Left cardiac atrium (tissue), 4 donors: ENCODE measurements around the gene TBX3. TPM values are rescaled to one million over a fixed set of nuclear protein-coding genes. Genes with fewer than 3 reads are reported as not detected.

ENCODE experiments used
- ATAC-seq, 2 donors: fragments of 200-7000 bp; cut with Tn5 transposase; one replicate each; pipeline ENCODE4 v1.9.1; 2020; ENCODE audit warnings: mild to moderate bottlenecking in 2 of 2, moderate library complexity in 2 of 2
- DNase-seq: peaks from one replicate; pipeline ENCODE4 v3.0.0-alpha.2; 2020
- intact Hi-C, 2 donors: fragments of 100-400 bp; cut with DNase I; formaldehyde crosslinking; loops; one replicate each; pipeline versions ENCODE4 v1.14.1 to v1.15.1; 2022 to 2023
- total RNA-seq, 2 donors: library from RNA; stranded (reverse); fragmentation: NEBNext Ultra II Directional; extraction: Animal tissue kit (Norgen Biotek cat#: 25700); gene quantifications; one replicate each; pipeline ENCODE4 v1.2.1, GENCODE V29; 2021
- donor health status: DM: no; HTN: yes; CAD: no.
- donor health status: DM: no; HTN: yes; CAD: no; lungs with severe emphysema.
- donor health status: DM: yes; HTN: yes; CAD: no.
- donor health status: Dilated cardiomyopathy.

Gene TBX3
- total RNA-seq, 2 donors from 2014 or later = 7.7 to 14.3 TPM

DNA sequence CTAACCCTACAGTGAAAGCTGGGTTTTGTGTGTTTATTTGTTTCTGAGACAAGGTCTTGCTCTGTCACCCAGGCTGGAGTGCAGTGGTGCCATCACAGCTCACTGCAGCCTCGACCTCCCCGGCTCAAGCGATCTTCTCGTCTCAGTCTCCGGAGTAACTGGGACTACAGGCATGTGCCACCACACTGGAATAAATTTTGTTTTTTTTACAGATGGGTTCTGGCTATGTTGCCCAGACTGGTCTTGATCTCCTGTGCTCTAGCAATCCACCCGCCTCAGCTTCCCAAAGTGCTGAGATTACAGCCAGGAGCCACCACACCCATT, 26.4 kb downstream of the TBX3 start:
- intact Hi-C loops = no loop called here
- no peak for DNase-seq
- ATAC-seq = no peak

DNA sequence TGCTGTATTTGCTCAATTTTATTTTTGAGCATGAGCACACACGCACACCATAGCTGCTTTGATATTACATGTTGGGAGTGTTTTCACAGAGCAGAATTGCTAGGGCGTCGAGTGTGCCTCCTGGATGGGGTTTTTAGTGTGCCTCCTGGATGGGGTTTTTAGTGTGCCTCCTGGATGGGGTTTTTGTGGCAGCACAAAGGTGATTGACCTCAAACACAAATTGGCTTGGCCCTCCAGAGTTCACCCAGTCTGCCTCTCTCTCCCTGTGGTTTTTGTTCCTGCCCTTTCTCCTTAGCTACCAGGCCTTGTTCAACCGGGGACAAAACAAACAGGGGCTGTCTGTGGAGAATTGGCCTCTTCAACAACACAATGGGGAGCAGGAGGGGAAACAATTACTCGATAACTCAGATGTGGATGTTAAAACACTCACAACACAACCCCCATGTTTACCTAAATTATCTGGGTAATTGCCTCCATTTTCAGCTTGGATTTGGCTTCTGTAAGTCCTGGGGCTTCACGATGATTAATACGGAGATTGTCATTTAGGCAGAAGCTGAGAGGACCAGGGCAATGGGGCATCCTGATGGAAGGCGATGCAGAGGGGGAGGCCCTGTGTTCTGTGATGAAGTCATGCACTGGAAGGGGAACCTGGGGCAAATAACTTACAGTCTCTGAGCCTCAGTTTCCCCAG, 26.9 kb downstream of the TBX3 start:
- no peak for ATAC-seq
- intact Hi-C loops = no loop called here

GRCh38 chr12:114655934-114656749, 27.8 kb downstream of the TBX3 start:
- ATAC-seq (peak in 1 of 2 donors; percentile 36), DNase-seq (no peak)
- intact Hi-C loops = no loop called here

More for the DNA sequence above, 26.9 kb downstream of the TBX3 start:
- no peak for DNase-seq

DNA sequence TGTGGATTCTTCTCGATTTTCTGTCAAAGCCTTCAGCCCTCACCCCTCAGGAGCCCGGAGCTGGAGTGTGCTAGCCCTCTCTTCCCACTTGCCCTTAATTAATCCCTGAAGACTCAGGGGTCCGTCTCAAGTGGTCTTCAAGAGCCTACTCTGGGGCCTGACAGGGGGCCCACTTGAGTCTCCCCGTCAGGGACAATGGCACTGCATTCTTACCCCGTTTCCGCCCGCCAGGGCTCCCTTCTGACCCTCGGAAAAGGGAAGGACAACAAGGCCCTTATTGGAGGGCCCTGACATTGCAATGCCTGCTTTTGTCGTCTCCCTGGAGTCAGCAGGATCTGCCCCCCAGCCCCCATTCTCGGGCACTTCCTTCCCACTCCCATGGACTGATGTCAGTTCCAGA, 34.4 kb downstream of the TBX3 start:
- DNase-seq (no peak), ATAC-seq (no peak)
- intact Hi-C loops = no loop called here

GRCh38 chr12:114648711-114649110, 35.3 kb downstream of the TBX3 start:
- DNase-seq = no peak
- no peak for ATAC-seq
- intact Hi-C loops = no loop called here

- no peak for DNase-seq
- intact Hi-C loops = loop anchor here (5.0 to 10.0 kb wide), 2 partner anchors 654 to 657 kb away; no protein-coding TSS in a partner anchor
- ATAC-seq = no peak
Observed at GRCh38 chr12:114638790-114639435, 45.1 kb downstream of the TBX3 start.

GRCh38 chr12:114636723-114637480, 47.1 kb downstream of the TBX3 start:
- DNase-seq = no peak
- intact Hi-C loops = loop anchor here (5.0 to 10.0 kb wide), 2 partner anchors 652 to 655 kb away; no protein-coding TSS in a partner anchor
- no peak for ATAC-seq

- DNase-seq = no peak
- ATAC-seq = no peak
- intact Hi-C loops = loop anchor here in 1 of 2 donors (10.0 kb wide), 1 partner anchor 646 kb away; no protein-coding TSS in a partner anchor
Observed at GRCh38 chr12:114631242-114631641, 52.7 kb downstream of the TBX3 start.

GRCh38 chr12:114628199-114628598, 55.8 kb downstream of the TBX3 start:
- intact Hi-C loops = no loop called here
- ATAC-seq (no peak), DNase-seq (no peak)

DNA sequence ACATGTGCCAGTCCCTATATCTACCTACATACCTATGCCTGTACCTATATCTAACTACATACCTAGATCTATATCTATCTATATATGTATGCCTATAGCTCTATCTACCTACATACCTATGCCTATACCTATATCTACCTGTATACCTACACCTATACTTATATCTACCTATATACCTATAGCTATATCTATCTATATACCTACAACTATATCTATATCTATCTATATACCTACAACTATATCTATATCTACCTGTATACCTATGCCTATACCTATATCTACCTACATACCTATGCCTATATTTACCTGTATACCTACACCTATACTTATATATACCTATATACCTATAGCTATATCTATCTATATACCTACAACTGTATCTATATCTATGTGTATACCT, 56.6 kb downstream of the TBX3 start:
- DNase-seq (no peak), ATAC-seq (no peak)
- intact Hi-C loops = no loop called here

- ATAC-seq = no peak
- intact Hi-C loops = no loop called here
Observed at GRCh38 chr12:114625294-114625851, 58.6 kb downstream of the TBX3 start.

GRCh38 chr12:114623737-114624136, 60.2 kb downstream of the TBX3 start:
- ATAC-seq (no peak), DNase-seq (no peak)
- intact Hi-C loops = no loop called here

More at GRCh38 chr12:114625294-114625851, 58.6 kb downstream of the TBX3 start:
- DNase-seq = peak; percentile 43
